ENCODE measurements around the gene PSD4.

Gene PSD4

DNA sequence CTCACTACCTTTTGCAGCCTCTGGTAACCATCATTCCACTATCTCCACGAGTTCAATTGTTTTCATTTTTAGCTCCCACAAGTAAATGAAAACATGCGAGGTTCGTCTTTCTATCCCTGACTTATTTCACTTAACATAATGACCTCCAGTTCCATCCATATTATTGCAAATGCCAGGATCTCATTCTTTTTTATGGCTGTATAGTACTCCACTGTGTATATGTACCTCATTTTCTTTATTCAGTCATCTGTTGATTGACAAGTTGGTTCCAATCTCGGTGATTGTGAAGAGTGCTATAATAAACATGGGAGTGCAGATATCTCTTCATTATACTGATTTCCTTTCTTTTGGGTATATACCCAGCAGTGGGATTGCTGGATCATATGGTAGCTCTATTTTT is 29.5 kb upstream of the PSD4 start:
- DNase-seq = no peak

- DNase-seq = no peak
Observed at GRCh38 chr2:113148606-113149552, 24.9 kb upstream of the PSD4 start.

- DNase-seq = no peak
Observed at GRCh38 chr2:113149553-113150257, 24.1 kb upstream of the PSD4 start.

DNA sequence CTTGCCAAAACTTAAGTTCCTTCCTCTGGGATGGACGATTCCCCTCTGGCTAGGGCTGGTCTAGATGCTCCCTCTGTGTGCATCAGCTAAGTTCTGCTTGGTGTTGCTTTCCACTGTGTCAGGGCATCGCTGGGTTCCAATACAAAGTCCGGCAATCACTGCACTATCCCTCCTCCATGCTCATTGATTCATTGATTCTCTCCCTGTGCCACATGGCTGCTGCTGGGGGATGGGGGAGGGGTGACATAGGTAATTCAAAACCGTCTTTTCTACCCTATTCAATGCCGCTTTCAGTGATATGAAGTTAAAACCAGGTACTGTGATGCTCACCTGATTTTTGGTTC is 23.5 kb upstream of the PSD4 start:
- DNase-seq = no peak

DNA sequence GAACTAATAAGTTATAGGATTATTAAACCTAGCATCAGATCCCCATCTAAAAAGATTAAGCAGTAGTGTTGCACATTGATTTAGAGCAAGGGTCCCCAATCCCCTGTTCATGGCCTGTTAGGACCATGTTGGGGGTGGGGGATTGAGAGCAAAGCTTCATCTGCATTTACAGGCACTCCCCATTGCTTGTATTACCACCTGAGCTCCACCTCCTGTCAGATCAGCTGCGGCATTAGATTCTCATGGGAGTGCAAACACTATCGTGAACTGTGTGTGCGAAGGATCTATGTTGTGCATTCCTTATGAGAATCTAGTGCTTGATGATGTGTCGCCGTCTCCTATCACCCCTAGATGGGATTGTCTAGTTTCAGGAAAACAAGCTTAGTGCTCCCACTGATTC is 18.4 kb upstream of the PSD4 start:
- no peak for DNase-seq

DNA sequence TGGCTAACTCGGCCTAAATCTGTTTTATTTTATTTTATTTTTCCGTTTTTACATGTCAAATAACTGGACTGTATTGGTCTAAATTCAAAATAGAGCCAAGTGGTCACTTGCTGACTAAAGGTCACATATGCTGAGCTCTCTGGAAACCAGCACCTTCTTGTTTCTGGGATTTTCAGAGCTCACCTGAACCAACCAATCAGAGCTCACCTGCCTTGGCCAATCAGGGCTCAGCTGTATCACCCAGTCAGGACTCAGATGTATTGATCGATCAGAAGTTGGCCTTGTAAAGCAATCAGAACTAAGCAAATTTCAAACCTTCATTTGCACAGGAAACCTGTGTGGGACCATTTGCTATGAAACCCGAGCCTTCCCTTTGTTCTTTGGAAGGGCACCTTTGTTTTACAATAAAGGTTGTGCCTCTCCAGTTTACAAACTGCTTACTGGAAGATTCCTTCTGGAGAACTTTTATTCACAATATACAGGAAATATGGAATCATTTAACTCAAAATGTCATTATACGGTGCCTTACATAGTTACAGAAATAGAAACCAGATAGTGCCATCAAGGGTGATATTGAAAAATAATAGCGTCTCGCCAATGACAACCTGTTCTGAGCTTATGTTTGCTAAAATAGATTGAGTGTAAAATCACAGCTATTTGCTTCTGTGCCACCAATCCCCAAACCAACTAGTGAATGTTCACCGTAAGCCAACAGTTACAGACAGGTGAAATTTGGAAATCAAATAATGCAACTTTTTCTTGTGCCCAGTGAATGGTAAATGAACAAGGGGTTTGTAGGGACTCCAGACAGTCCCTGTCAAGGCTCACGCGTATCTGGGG is 17.3 kb upstream of the PSD4 start:
- DNase-seq = no peak

DNA sequence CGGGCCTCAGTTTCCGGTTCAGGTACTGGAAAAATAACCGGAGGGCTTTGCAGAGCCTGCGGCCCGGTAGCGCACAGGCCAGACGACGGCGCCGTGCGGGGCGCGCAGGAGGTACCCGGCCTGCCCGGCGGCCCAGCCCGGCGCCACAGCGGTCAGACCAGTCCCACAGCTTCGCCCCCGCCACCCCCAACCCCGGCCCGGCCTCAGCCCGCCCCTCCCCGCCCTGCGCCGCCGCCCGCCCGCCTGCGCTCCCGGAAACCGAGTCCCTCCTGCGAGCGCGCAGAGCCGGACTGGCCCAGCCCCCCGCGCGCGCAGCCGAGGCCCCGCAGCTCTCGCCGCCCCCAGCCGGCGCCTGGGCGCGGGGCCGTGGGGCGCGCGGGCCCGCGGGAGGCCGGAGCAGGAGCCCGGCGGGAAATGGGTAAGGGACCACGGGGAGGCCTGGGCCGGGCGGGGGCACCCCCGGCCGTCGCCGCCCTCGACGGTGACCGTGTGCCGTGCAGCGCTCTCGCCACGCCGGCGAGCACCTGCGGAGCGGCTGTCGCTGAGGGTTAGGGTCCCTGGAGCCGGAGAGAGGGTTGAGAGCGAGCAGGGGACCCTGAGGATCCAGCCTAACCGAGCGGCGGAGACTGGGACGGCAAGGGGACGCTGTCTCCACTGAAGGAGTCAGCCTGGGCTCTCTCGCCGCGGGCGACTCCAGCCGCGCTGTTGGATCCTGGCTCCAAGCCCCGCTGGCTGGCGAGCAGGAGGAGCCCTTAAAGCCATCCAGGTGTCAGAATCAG is 16.5 kb upstream of the PSD4 start:
- DNase-seq = no peak

GRCh38 chr2:113157897-113158753 is 15.6 kb upstream of the PSD4 start:
- DNase-seq = no peak

- DNase-seq = no peak
Observed at GRCh38 chr2:113158884-113159553, 14.8 kb upstream of the PSD4 start.

- DNase-seq = no peak
Observed at GRCh38 chr2:113160248-113160647, 13.5 kb upstream of the PSD4 start.

DNA sequence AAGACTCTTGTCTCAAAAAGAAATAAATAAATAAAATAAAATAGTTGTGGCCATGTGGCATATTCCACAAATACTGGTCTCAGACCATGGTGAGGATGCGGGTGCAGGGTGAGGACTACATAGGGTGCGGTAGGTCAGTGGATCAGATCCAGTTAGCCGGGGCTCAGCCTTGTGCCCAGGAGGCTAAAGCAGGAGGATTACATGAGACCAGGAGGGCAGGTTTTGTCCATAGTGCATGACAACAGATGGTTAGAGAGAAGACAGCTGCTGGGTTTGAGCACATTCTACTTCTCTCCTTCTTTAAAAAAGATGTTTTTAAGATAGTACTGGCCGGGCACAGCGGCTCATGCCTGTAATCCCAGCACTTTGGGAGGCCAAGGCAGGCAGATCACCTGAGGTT is 12.8 kb upstream of the PSD4 start:
- DNase-seq = no peak

GRCh38 chr2:113162173-113162572 is 11.6 kb upstream of the PSD4 start:
- no peak for DNase-seq

DNA sequence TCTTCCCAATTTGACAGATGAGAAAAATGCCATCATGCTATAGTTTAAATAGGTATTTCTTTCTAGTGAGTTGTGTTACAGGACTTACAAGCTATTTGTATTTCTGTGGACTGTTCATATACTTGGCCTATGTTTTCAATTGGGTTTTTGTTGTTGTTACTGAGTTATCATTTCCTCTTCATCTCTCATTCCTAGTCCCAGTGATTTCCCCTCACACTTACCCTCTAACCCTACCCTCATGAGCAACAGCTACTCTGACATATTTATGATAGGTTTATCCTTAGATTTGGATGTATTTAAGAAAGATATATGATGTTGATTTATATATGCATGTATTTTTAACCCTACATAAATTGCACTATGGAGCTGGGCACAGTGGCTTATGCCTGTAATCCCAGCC is 10.9 kb upstream of the PSD4 start:
- DNase-seq = no peak

DNA sequence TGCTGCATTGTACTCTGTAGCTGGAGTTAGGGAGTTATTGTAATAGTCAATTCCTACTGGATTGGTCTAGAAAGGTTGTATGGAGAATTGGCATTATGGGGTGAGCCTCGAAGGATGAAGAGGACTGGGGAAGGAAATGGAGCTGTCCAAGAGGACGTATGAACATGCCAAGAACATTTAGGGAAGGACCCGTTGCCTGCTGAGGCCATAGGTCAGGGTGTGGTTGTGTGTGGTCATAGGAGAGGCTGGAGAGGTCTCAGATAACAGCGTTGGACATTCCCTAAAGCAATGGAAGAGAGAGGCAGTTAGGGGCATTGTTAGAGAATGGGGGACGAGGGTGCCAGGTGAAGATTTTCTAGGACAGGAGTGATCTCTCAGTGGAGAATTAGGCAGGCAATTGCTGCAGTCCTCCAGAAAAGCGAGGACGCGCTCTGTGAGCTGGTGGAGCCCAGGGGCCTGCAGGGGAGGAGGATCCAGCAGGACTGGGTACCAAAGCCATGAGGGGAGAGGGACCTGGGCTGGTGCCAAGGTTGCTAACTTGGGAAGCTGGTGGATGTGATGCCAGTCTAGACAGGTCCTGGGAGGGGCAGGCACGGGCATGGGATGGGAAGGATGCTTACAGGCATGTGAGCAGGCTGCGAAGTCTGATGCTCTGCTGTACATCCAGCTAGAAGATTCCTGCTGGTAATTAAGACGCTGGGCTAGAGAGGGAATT is 9.4 kb upstream of the PSD4 start:
- no peak for DNase-seq

DNA sequence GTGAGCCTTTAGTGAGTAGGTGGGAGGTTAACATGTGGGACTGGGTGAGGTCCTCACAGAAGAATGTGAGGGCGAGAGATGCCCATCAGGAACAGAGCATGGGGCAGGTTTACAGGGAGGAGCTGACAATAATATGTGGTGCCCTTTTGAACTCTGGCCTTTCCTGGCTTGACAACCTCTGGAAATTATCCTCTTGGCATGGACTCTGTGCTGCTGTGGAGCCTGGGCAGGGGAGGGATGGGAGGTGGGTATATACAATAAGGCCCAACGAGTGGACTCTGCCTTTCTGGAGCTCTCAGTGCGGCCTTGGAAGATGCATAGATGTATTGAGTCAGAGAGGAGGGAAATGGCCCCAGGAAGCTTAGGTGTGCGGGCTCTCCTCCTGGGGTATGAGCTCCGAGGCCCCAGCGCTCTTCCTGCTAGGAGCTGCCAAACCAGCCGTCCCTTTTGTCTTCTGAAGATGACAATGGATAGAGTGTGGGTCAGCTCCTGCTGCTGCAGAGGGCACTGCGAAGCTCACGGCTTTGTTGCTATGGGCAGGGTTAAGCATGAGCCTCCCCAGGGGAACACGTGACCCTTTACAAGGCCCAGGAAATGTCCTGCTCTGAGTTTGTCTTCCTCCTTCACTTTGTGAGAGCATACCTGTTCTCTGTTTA is 8.7 kb upstream of the PSD4 start:
- no peak for DNase-seq

DNA sequence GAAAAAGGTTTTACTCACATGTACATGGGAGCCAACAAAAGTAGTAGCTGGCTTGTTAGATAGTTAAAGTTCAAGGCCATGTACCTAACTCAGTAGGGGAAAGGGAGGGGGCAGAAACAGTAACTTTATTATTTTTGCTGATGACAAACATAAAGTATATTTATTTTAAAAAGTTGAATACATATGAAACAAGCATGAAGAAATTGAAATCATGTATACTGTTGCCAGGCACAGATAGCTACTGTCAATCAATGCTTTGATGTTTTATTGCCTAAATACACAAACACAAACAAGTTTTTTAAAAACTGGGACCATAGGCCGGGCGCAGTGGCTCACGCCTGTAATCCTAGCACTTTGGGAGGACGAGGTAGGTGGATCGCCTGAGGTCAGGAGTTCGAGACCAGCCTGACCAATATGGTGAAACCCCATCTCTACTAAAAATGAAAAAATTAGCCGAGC is 7.6 kb upstream of the PSD4 start:
- DNase-seq = no peak

DNA sequence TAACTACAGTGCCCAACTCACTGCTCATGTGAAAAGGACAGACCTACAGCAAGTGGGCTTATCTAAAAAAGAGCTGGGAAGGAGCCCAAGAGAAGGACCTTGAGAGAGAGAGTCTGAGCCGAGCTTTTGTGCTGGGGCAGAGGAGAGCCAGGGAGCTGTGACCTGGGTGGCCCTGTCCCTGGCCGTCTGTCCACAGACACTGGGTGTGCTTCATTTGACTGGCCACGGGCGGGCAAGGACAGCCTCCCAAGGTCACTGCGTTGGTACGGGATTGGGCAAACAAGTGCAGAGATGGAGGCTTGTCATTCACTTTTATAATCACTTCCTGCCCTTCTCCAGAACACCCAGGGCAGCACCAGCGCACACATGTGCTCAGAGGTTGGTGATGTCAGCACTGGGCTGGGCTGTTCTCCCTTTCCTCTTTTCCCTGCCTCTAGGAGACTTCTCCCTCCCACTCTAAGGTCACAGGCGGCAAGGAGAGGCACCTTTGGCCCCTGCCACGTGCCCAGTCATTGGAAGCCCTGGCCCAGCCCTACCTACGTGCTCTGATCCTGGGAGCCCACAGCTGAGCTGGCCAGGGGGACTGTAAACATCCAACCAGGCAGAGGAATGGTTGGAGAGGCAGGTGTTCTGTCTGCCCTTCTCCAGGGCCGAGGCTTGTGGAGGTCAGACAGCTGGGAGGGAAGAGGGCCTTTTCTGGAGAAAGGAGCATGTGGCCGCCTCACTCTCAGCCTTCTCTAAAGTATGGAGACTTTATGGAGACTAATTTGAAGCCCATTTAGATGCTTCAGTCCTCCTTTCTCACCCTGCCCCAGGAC is 6.4 kb upstream of the PSD4 start:
- no peak for DNase-seq

DNA sequence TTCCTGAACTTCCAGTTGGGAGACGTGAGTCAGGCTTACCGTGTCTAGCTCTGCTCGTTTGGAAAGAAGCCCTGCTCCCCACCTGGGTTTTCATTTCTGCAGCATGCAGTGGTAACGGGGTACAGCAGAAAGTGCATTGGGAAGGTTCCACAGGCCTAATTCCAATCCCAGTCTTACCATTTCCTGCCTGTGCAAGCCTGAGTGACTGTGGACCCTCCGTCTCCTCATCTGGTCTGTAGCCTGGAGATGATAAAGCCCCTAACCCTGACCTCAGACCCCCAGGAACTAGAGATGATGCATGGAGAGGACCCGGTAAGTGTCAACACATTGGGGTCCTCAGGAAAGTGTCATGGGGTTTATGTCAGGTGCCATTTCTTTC is 5.8 kb upstream of the PSD4 start:
- DNase-seq = no peak

GRCh38 chr2:113169002-113169530 is 4.7 kb upstream of the PSD4 start:
- no peak for DNase-seq
